Measurements from ENCODE around the gene DPF1. TPM values are rescaled to one million over a fixed set of nuclear protein-coding genes. Genes with fewer than 3 reads are reported as not detected.

The DPF1 gene
- total RNA-seq, 6 experiments from 2014 or later = 3.3 to 6.6 (median 5.7) TPM

GRCh38 chr19:38164526-38164925 is 59.5 kb downstream of the DPF1 start:
- Mint-ChIP-seq H3K9me3 (no peaks in the 10 kb centered on the region), H3K36me3 (ENCODE audit: low read depth) (peaks cover 32% of the 10 kb centered on the region), H3K27me3 (ENCODE audit: insufficient read depth) (peaks cover 4% of the 10 kb centered on the region; the same call in 1 of the 2 replicates), H3K4me1 (ENCODE audit: low read depth) (no peaks in the 10 kb centered on the region), H3K27ac (no peak overlapping the region), H3K4me3 (no peak overlapping the region)
- no peak for DNase-seq
- TF ChIP-seq CTCF (IDR thresholded peaks at IDR 0.05) = no peak

- Mint-ChIP-seq H3K36me3 (ENCODE audit: low read depth) (peaks cover 33% of the 10 kb centered on the region), H3K9me3 (no peaks in the 10 kb centered on the region), H3K4me1 (ENCODE audit: low read depth) (no peaks in the 10 kb centered on the region), H3K4me3 (no peak overlapping the region), H3K27ac (no peak overlapping the region; the same call in 1 of the 2 replicates), H3K27me3 (ENCODE audit: insufficient read depth) (peaks cover 4% of the 10 kb centered on the region; the same call in 1 of the 2 replicates)
- no peak for TF ChIP-seq CTCF (IDR thresholded peaks at IDR 0.05)
- DNase-seq = no peak
These were observed 60.4 kb downstream of the DPF1 start for GRCh38 chr19:38163419-38164290.

- no peak overlapping the region for H3K27ac Mint-ChIP-seq
These were observed 61.4 kb downstream of the DPF1 start for GRCh38 chr19:38162632-38163031.

GRCh38 chr19:38162094-38162493 is 61.9 kb downstream of the DPF1 start:
- H3K27me3 Mint-ChIP-seq (ENCODE audit: insufficient read depth) = peaks cover 8% of the 10 kb centered on the region; the same call in 1 of the 2 replicates
- H3K4me1 Mint-ChIP-seq (ENCODE audit: low read depth) = no peaks in the 10 kb centered on the region
- no peaks in the 10 kb centered on the region for H3K9me3 Mint-ChIP-seq
- H3K4me3 Mint-ChIP-seq = no peak overlapping the region
- no peak for TF ChIP-seq CTCF (IDR thresholded peaks at IDR 0.05)
- peaks cover 37% of the 10 kb centered on the region for H3K36me3 Mint-ChIP-seq (ENCODE audit: low read depth)
- H3K27ac Mint-ChIP-seq = no peak overlapping the region
- no peak for DNase-seq

More at GRCh38 chr19:38162632-38163031, 61.4 kb downstream of the DPF1 start:
- no peak overlapping the region for H3K4me3 Mint-ChIP-seq
- no peak for TF ChIP-seq CTCF (IDR thresholded peaks at IDR 0.05)
- peaks cover 6% of the 10 kb centered on the region; the same call in 1 of the 2 replicates for H3K27me3 Mint-ChIP-seq (ENCODE audit: insufficient read depth)
- no peaks in the 10 kb centered on the region for H3K9me3 Mint-ChIP-seq
- DNase-seq = no peak
- H3K4me1 Mint-ChIP-seq (ENCODE audit: low read depth) = no peaks in the 10 kb centered on the region
- H3K36me3 Mint-ChIP-seq (ENCODE audit: low read depth) = peaks cover 37% of the 10 kb centered on the region

Other genes starting within 250 kb of the DPF1 start
- under 1 TPM in 2 of 6 experiments, not detected in 4; 0.35 to 0.81 TPM for gene PPP1R14A, start 32.2 kb upstream of the DPF1 start, total RNA-seq (2021; fragmentation: NEBNext Ultra II Directional; extraction: Animal tissue kit (Norgen Biotek cat#: 25700))
- 1 to 10 TPM in 3 of 6 experiments, under 1 TPM in 3; 0.76 to 4.1 (median 0.98) TPM for gene SPINT2, start 40.4 kb upstream of the DPF1 start, total RNA-seq (2021; fragmentation: NEBNext Ultra II Directional; extraction: Animal tissue kit (Norgen Biotek cat#: 25700))
- not detected for gene C19orf33, start 80.0 kb upstream of the DPF1 start, total RNA-seq (2021; fragmentation: NEBNext Ultra II Directional; extraction: Animal tissue kit (Norgen Biotek cat#: 25700))
- gene YIF1B, start 91.7 kb upstream of the DPF1 start, total RNA-seq (2021; fragmentation: NEBNext Ultra II Directional; extraction: Animal tissue kit (Norgen Biotek cat#: 25700)) = 10 to 100 TPM; 80.8 to 98.5 (median 86.6) TPM
- 1 to 10 TPM; 2.6 to 9.2 (median 2.9) TPM for gene KCNK6, start 95.6 kb upstream of the DPF1 start, total RNA-seq (2021; fragmentation: NEBNext Ultra II Directional; extraction: Animal tissue kit (Norgen Biotek cat#: 25700))
- gene CATSPERG, start 111.6 kb upstream of the DPF1 start, total RNA-seq (2021; fragmentation: NEBNext Ultra II Directional; extraction: Animal tissue kit (Norgen Biotek cat#: 25700)) = under 1 TPM in 5 of 6 experiments, not detected in 1; 0.14 to 0.66 (median 0.25) TPM
- 100 to 1,000 TPM; 229 to 298 (median 259) TPM for gene PSMD8, start 150.3 kb upstream of the DPF1 start, total RNA-seq (2021; fragmentation: NEBNext Ultra II Directional; extraction: Animal tissue kit (Norgen Biotek cat#: 25700))
- 1 to 10 TPM; 1.7 to 3.2 (median 2.2) TPM for gene GGN, start 163.8 kb upstream of the DPF1 start, total RNA-seq (2021; fragmentation: NEBNext Ultra II Directional; extraction: Animal tissue kit (Norgen Biotek cat#: 25700))
- gene SPRED3, start 164.5 kb upstream of the DPF1 start, total RNA-seq (2021; fragmentation: NEBNext Ultra II Directional; extraction: Animal tissue kit (Norgen Biotek cat#: 25700)) = 10 to 100 TPM; 11.7 to 15.3 (median 13.1) TPM
- 10 to 100 TPM; 12.5 to 16.9 (median 15.6) TPM for gene FAM98C, start 178.9 kb upstream of the DPF1 start, total RNA-seq (2021; fragmentation: NEBNext Ultra II Directional; extraction: Animal tissue kit (Norgen Biotek cat#: 25700))
- not detected for gene RASGRP4, start 202.0 kb upstream of the DPF1 start, total RNA-seq (2021; fragmentation: NEBNext Ultra II Directional; extraction: Animal tissue kit (Norgen Biotek cat#: 25700))
- not detected for gene RYR1, start 209.5 kb upstream of the DPF1 start, total RNA-seq (2021; fragmentation: NEBNext Ultra II Directional; extraction: Animal tissue kit (Norgen Biotek cat#: 25700))